Measurements from ENCODE around the gene TXN2.
"Not testable (repeated sequence)": the region's sequence is repeated elsewhere in the genome, so short reads cannot be mapped to it uniquely, and the experiment has no call there.

DNA sequence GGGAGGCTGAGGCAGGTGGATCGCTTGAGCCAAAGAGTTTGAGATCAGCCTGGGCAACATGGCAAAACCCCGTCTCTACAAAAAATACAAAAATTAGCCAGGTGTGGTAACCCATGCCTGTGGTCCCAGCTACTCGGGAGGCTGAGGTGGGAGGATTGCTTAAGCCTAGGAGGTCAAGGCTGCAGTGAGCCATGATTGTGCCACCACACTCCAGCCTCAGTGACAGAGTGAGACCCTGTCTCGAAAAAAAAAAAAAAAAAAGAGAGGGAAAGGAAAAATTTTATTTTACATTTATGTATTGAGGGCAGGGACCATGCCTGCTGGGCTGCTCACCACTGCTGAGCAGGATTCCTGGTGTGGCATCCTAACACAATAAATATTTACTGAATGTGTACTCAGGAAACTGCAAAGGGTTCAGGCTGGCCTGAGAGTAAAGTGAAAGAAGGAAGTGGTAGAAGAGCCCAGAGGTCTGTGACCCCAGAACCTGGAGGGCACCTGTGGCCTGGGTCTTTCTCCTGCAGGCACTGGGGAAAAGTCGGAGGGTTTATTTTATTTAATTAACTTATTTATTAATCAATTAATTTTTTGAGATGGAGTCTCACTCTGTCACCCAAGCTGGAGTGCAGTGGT lies 28.3 kb downstream of the TXN2 start:
- TF ChIP-seq, protein P1, sequence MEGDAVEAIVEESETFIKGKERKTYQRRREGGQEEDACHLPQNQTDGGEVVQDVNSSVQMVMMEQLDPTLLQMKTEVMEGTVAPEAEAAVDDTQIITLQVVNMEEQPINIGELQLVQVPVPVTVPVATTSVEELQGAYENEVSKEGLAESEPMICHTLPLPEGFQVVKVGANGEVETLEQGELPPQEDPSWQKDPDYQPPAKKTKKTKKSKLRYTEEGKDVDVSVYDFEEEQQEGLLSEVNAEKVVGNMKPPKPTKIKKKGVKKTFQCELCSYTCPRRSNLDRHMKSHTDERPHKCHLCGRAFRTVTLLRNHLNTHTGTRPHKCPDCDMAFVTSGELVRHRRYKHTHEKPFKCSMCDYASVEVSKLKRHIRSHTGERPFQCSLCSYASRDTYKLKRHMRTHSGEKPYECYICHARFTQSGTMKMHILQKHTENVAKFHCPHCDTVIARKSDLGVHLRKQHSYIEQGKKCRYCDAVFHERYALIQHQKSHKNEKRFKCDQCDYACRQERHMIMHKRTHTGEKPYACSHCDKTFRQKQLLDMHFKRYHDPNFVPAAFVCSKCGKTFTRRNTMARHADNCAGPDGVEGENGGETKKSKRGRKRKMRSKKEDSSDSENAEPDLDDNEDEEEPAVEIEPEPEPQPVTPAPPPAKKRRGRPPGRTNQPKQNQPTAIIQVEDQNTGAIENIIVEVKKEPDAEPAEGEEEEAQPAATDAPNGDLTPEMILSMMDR (IDR thresholded peaks at IDR 0.05 in 4 of 5, conservative IDR thresholded peaks at IDR 0.05 in 1 of 5): not testable (repeated sequence)
- TF ChIP-seq POLR2A (IDR thresholded peaks at IDR 0.05): not testable (repeated sequence)
